ENCODE measurements around the gene WDTC1. TPM values are rescaled to one million over a fixed set of nuclear protein-coding genes. Genes with fewer than 3 reads are reported as not detected.

The WDTC1 gene
- total and polyA plus RNA-seq, 2 experiments from 2014 or later = 3.8 to 14.0 TPM

- Mint-ChIP-seq H3K27ac (no peak overlapping the region), H3K9me3 (peaks cover 3% of the 10 kb centered on the region; the same call in 2 of the 3 replicates), H3K4me3 (no peak overlapping the region), H3K4me1 (no peaks in the 10 kb centered on the region), H3K36me3 (ENCODE audit: low read depth) (no peaks in the 10 kb centered on the region), H3K27me3 (ENCODE audit: insufficient read depth, low read depth, poor library complexity) (peaks cover 2% of the 10 kb centered on the region)
- ATAC-seq (no peak), DNase-seq (ENCODE audit: low spot score) (no peak)
- Histone ChIP-seq H3K9me2 (ENCODE audit: insufficient read depth) (no peaks in the 10 kb centered on the region), H3K27ac (ENCODE audit: low read depth) (no peak overlapping the region), H3K36me3 (ENCODE audit: insufficient read depth) (no peaks in the 10 kb centered on the region), H3K4me2 (no peak overlapping the region), H3K27me3 (ENCODE audit: insufficient read depth) (no peaks in the 10 kb centered on the region), H4K20me1 (replicated peaks; ENCODE audit: insufficient read depth) (no peaks in the 10 kb centered on the region), H3F3A (replicated peaks; ENCODE audit: low read depth) (no peaks in the 10 kb centered on the region), H3K4me1 (ENCODE audit: insufficient read depth) (no peaks in the 10 kb centered on the region), H2AFZ (no peak overlapping the region), H3K79me2 (replicated peaks; ENCODE audit: insufficient read depth) (no peaks in the 10 kb centered on the region), H3K4me3 (no peak overlapping the region)
- TF ChIP-seq ZNF114 (CRISPR knock-in tag; IDR thresholded peaks at IDR 0.05) (no peak), JUNB (IDR thresholded peaks at IDR 0.05; ENCODE audit: unreplicated experiment) (no peak), EZH2phosphoT487 (IDR thresholded peaks at IDR 0.05; ENCODE audit: unreplicated experiment) (no peak), CREB1 (CRISPR knock-in tag; IDR thresholded peaks at IDR 0.05; ENCODE audit: low read depth) (no peak)
Measured at GRCh38 chr1:27193194-27193593, 41.2 kb upstream of the WDTC1 start.

- Histone ChIP-seq H3F3A (replicated peaks; ENCODE audit: low read depth) (no peaks in the 10 kb centered on the region), H2AFZ (peak overlapping the region; percentile 56), H3K4me3 (no peak overlapping the region), H3K27ac (ENCODE audit: low read depth) (no peak overlapping the region), H3K36me3 (ENCODE audit: insufficient read depth) (no peaks in the 10 kb centered on the region), H3K79me2 (replicated peaks; ENCODE audit: insufficient read depth) (no peaks in the 10 kb centered on the region), H4K20me1 (replicated peaks; ENCODE audit: insufficient read depth) (no peaks in the 10 kb centered on the region), H3K4me1 (ENCODE audit: insufficient read depth) (no peaks in the 10 kb centered on the region), H3K9me2 (ENCODE audit: insufficient read depth) (no peaks in the 10 kb centered on the region), H3K4me2 (no peak overlapping the region), H3K27me3 (ENCODE audit: insufficient read depth) (no peaks in the 10 kb centered on the region)
- Mint-ChIP-seq H3K36me3 (ENCODE audit: low read depth) (no peaks in the 10 kb centered on the region), H3K4me3 (no peak overlapping the region), H3K27me3 (ENCODE audit: insufficient read depth, low read depth, poor library complexity) (no peaks in the 10 kb centered on the region), H3K4me1 (no peaks in the 10 kb centered on the region), H3K27ac (no peak overlapping the region), H3K9me3 (no peaks in the 10 kb centered on the region; the same call in 2 of the 3 replicates)
- ATAC-seq = no peak
- TF ChIP-seq ZNF462 (CRISPR knock-in tag; IDR thresholded peaks at IDR 0.05) (no peak), REST (IDR thresholded peaks at IDR 0.05; ENCODE audit: unreplicated experiment) (no peak)
- no peak for DNase-seq (ENCODE audit: low spot score)
Measured at GRCh38 chr1:27201295-27201694, 33.1 kb upstream of the WDTC1 start.

Data from GM23338 (cell line).